Stimulated activated CD4-positive, alpha-beta T cell treated with anti-CD3 and anti-CD28 coated beads, Interleukin-4, amount 100 ng/mL, for 24 hours (primary cell): Measurements from ENCODE around the gene CRYGC.
"Not testable (repeated sequence)": the region's sequence is repeated elsewhere in the genome, so short reads cannot be mapped to it uniquely, and the experiment has no call there.

Source experiments
- DNase-seq: peaks from one replicate; pipeline ENCODE4 v3.0.0-alpha.2; 2020

The CRYGC gene

GRCh38 chr2:208135794-208136715 lies 6.4 kb upstream of the CRYGC start:
- no peak for DNase-seq

GRCh38 chr2:208134928-208135586 lies 5.4 kb upstream of the CRYGC start:
- DNase-seq = no peak

GRCh38 chr2:208130712-208131110 lies 1.1 kb upstream of the CRYGC start:
- DNase-seq = no peak

GRCh38 chr2:208128136-208128535 lies 1.5 kb downstream of the CRYGC start:
- DNase-seq = no peak

- DNase-seq = no peak
These were observed 2.5 kb downstream of the CRYGC start for GRCh38 chr2:208127090-208127489.

- no peak for DNase-seq
These were observed 4.4 kb downstream of the CRYGC start for GRCh38 chr2:208125251-208125650.

GRCh38 chr2:208124013-208124715 lies 5.5 kb downstream of the CRYGC start, which contains the start of gene CRYGD:
Gene CRYGD, minus strand, starts transcription at chr2:208124524. Its CDS starts 51 bp downstream, at chr2:208124473.
- DNase-seq = not testable (repeated sequence)

GRCh38 chr2:208122248-208122647 lies 7.4 kb downstream of the CRYGC start:
- DNase-seq = no peak

- no peak for DNase-seq
These were observed 10.7 kb downstream of the CRYGC start for GRCh38 chr2:208118918-208119317.

GRCh38 chr2:208117390-208117789 lies 12.2 kb downstream of the CRYGC start:
- DNase-seq = not testable (repeated sequence)

- DNase-seq = no peak
These were observed 16.7 kb downstream of the CRYGC start for GRCh38 chr2:208112969-208113368.

- DNase-seq = not testable (repeated sequence)
These were observed 17.3 kb downstream of the CRYGC start for GRCh38 chr2:208112273-208112745.

- no peak for DNase-seq
These were observed 26.0 kb downstream of the CRYGC start for GRCh38 chr2:208103616-208104015.

GRCh38 chr2:208101716-208102631 lies 27.7 kb downstream of the CRYGC start:
- DNase-seq = no peak

- no peak for DNase-seq
These were observed 29.8 kb downstream of the CRYGC start for GRCh38 chr2:208099682-208100470.

- not testable (repeated sequence) for DNase-seq
These were observed 30.9 kb downstream of the CRYGC start for GRCh38 chr2:208098701-208099100.

- DNase-seq = no peak
These were observed 31.4 kb downstream of the CRYGC start for GRCh38 chr2:208098267-208098666.

GRCh38 chr2:208097801-208098200 lies 31.8 kb downstream of the CRYGC start:
- no peak for DNase-seq

- no peak for DNase-seq
These were observed 32.3 kb downstream of the CRYGC start for GRCh38 chr2:208097313-208097712.

- DNase-seq = no peak
These were observed 33.5 kb downstream of the CRYGC start for GRCh38 chr2:208096080-208096479.

GRCh38 chr2:208093128-208093527 lies 36.5 kb downstream of the CRYGC start:
- DNase-seq = no peak
